Neutrophil (primary cell): ENCODE results near the gene TPSB2.
"Not testable (repeated sequence)": the region's sequence is repeated elsewhere in the genome, so short reads cannot be mapped to it uniquely, and the experiment has no call there.

Source experiments
- H3K27ac ChIP-seq: fragments of 200-600 bp; sonication (generic); 2 replicates; pipeline ENCODE4 v1.5.1; 2016; ENCODE audit warnings: mild to moderate bottlenecking, moderate library complexity
- H3K27me3 ChIP-seq: fragments of 200-600 bp; sonication (generic); 2 replicates; pipeline ENCODE4 v1.6.0; 2016; ENCODE audit warnings: mild to moderate bottlenecking
- H3K36me3 ChIP-seq: fragments of 200-600 bp; sonication (generic); 2 replicates; pipeline ENCODE4 v1.5.1; 2017
- H3K4me1 ChIP-seq, 2 experiments: fragments of 200-600 bp in 1 of 2; sonication (generic) in 1 of 2; 1 replicate in 1 of 2; 2 replicates in 1 of 2; pipeline versions ENCODE4 v1.5.1 to v1.6.1; 2013 to 2016; ENCODE audit warnings: low read depth in 1 of 2, low read length in 1 of 2, mild to moderate bottlenecking in 1 of 2, moderate library complexity in 1 of 2; ENCODE audit not compliant: control insufficient read depth in 1 of 2, insufficient read depth in 1 of 2
- H3K4me3 ChIP-seq, 2 experiments: fragments of 200-600 bp in 1 of 2; sonication (generic) in 1 of 2; 1 replicate in 1 of 2; 2 replicates in 1 of 2; pipeline ENCODE4 v1.5.1; 2013 to 2016; ENCODE audit warnings: low read depth in 1 of 2, low read length in 1 of 2, mild to moderate bottlenecking in 1 of 2, moderate library complexity in 1 of 2
- H3K9me3 ChIP-seq: fragments of 200-600 bp; sonication (generic); 2 replicates; pipeline ENCODE4 v1.5.1; 2016
- TF ChIP-seq, protein P1 (sequence below): fragments of 200-600 bp; sonication (generic); IDR thresholded peaks from 2 replicates; pipeline ENCODE4 v1.5.1; 2016; ENCODE audit warnings: antibody characterized with exemption

The TPSB2 gene

DNA sequence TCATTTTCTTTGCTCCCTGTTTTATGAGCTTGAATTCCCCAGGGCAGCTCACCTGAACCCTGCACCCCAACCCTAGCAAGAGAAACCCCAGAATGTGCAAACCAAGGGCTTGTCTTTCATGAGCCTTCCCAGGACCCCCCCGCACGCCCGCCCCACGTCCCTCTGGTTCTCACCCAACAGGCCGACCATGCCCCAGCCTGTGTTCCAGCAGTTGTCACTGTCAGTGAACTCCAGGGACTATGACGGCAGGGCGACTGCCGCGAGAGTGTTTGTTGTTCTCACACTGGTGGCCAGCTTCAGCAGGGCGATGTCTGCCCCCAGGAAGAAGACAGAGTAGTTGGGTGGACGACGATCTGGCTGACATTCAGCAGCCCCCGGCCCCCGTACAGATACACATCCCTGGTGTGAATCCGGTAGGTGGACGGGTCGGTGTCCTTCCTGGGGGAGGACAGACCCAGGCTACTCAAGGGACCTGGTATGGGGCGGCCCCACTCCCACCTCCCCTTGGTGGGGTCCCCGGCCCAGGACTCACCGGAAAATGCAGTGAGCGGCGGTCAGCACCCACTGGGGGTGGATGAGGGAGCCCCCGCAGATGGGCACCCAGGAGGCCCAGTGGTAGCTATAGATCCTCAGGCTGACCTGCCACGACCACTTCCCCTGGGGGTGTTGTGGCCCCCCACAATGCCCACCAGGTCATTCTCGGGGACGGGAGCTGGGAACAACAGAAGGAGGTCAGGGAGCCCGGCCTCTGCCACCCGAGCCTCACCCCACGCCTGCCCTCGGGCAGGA, 46.0 kb upstream of the TPSB2 start:
- Histone ChIP-seq H3K27me3 (peaks cover 54% of the 10 kb centered on the region), H3K4me1 (no peaks in the 10 kb centered on the region), H3K36me3 (no peaks in the 10 kb centered on the region), H3K27ac (no peak overlapping the region), H3K9me3 (no peaks in the 10 kb centered on the region), H3K4me3 (no peak overlapping the region)
- TF ChIP-seq, protein P1, sequence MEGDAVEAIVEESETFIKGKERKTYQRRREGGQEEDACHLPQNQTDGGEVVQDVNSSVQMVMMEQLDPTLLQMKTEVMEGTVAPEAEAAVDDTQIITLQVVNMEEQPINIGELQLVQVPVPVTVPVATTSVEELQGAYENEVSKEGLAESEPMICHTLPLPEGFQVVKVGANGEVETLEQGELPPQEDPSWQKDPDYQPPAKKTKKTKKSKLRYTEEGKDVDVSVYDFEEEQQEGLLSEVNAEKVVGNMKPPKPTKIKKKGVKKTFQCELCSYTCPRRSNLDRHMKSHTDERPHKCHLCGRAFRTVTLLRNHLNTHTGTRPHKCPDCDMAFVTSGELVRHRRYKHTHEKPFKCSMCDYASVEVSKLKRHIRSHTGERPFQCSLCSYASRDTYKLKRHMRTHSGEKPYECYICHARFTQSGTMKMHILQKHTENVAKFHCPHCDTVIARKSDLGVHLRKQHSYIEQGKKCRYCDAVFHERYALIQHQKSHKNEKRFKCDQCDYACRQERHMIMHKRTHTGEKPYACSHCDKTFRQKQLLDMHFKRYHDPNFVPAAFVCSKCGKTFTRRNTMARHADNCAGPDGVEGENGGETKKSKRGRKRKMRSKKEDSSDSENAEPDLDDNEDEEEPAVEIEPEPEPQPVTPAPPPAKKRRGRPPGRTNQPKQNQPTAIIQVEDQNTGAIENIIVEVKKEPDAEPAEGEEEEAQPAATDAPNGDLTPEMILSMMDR = no peak

DNA sequence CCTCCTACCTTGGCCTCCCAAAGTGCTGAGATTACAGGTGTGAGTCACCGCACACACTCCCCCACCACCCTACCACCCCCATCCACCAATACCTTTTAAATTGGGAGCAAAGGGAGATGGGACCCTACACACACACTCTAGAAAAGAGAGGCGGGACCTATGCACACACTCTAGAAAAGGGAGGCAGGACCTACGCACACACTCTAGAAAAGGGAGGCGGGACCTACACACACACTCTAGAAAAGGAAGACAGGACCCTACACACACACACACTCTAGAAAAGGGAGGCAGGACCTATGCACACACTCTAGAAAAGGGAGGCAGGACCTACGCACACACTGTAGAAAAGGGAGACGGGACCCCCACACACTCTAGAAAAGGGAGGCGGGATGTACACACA, 44.8 kb upstream of the TPSB2 start:
- Histone ChIP-seq H3K9me3 (no peaks in the 10 kb centered on the region), H3K4me3 (no peak overlapping the region), H3K4me1 (no peaks in the 10 kb centered on the region), H3K36me3 (no peaks in the 10 kb centered on the region), H3K27me3 (peaks cover 53% of the 10 kb centered on the region), H3K27ac (no peak overlapping the region)
- TF ChIP-seq, protein P1 = no peak

DNA sequence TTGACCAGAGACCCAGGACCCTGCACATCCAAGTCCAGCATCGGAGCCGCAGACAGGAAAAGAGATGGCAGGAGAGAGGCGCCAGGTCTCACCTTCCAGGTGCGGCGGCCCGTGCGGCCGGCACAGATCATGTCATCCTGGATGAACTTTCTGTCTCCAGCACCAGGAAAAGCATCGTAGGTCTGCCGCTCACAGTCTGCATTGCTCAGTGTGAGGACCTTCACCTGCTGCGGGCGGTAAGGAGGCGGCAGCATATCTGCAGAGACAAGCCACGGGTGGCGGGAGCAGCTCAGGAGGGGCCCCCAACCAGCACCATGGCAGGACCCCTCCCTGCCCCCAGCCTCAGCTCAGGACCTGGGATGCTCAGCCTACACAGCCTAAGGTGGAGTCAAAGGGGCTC, 43.8 kb upstream of the TPSB2 start:
- no peaks in the 10 kb centered on the region for H3K36me3 ChIP-seq
- no peaks in the 10 kb centered on the region for H3K4me1 ChIP-seq
- no peak overlapping the region for H3K4me3 ChIP-seq
- TF ChIP-seq, protein P1 = no peak
- H3K27me3 ChIP-seq = peaks cover 43% of the 10 kb centered on the region
- no peaks in the 10 kb centered on the region for H3K9me3 ChIP-seq
- H3K27ac ChIP-seq = no peak overlapping the region

DNA sequence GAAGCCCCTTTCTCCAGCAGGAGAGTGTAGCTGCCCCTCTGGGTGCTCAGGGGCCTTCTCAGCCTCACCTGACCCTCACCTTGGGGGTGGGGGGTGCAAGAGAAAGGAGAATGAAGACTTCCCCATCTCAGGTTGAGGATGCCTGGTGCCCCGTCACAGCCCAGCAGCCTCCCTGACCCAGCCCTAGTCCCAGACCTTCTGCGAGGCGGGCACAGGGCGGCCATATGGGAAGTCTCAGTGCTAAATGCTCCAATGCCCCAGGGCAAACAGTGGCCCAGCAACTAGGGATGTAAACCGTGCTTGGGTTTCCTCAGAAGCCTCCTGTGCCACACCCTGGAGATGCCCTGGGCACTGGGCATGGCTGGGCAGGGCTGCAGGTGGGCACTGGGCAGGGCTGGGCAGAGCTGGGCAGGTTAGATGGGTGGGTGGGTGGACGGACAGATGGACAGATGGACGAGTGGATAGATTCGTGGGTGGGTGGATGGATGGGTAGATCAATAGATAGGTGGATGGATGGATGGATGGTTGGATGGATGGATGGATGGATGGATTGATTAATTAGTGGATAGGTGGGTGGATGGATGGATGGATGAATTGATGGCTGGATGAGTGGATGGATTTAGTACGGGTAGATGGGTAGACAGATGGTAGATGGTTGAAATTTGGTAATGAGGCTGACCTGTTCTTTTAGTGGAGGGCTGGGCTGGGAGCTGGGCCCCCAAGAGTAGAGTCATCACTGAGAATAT, 42.6 kb upstream of the TPSB2 start:
- peaks cover 32% of the 10 kb centered on the region for H3K27me3 ChIP-seq
- H3K36me3 ChIP-seq = no peaks in the 10 kb centered on the region
- H3K27ac ChIP-seq = no peak overlapping the region
- no peak overlapping the region for H3K4me3 ChIP-seq
- no peaks in the 10 kb centered on the region for H3K9me3 ChIP-seq
- TF ChIP-seq, protein P1 = no peak
- H3K4me1 ChIP-seq = no peaks in the 10 kb centered on the region

DNA sequence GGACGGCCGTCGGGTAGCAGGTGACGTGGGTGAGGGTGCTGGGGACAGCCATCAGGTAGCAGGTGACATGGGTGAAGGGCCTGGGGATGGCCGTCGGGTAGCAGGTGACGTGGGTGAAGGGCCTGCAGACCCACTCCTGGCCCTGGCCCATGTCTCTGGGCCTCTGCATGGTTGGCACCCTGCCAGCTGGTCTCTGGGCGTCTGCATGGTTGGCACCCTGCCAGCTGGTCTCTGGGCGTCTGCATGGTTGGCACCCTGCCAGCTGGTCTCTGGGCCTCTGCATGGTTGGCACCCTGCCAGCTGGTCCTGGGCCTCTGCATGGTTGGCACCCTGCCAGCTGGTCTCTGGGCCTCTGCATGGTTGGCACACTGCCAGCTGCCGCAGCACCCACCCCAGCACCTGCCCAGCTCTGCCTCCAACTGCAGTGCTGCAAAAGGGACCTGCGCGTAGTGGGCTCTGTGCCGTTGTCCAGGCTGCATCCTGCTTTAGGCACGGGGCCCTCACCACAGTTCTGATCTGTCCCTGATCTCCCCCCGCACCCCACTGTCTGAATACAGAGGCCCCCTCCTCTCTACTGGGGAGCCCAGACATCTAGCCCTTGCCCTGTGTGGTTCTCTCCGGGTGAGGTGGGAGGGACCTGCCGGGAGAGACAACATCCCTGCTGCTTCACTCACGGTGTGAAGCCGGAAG, 41.9 kb upstream of the TPSB2 start:
- not testable (repeated sequence) for H3K27ac ChIP-seq, H3K36me3 ChIP-seq, H3K4me1 ChIP-seq, H3K9me3 ChIP-seq, H3K4me3 ChIP-seq
- peaks cover 24% of the 10 kb centered on the region for H3K27me3 ChIP-seq

DNA sequence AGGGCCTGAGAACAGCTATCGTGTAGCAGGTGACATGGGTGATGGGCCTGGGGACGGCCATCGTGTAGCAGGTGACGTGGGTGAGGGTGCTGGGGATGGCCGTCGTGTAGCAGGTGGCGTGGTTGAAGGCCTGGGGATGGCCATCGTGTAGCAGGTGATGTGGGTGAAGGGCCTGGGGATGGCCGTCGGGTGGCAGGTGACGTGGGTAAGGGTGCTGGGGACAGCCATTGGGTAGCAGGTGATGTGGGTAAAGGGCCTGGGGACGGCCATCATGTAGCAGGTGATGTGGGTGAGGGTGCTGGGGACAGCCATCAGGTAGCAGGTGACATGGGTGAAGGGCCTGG, 41.4 kb upstream of the TPSB2 start:
- Histone ChIP-seq H3K36me3 (no peaks in the 10 kb centered on the region), H3K27ac (no peak overlapping the region), H3K9me3 (no peaks in the 10 kb centered on the region), H3K4me3 (no peak overlapping the region), H3K27me3 (peaks cover 19% of the 10 kb centered on the region), H3K4me1 (no peaks in the 10 kb centered on the region)
- TF ChIP-seq, protein P1 = no peak

DNA sequence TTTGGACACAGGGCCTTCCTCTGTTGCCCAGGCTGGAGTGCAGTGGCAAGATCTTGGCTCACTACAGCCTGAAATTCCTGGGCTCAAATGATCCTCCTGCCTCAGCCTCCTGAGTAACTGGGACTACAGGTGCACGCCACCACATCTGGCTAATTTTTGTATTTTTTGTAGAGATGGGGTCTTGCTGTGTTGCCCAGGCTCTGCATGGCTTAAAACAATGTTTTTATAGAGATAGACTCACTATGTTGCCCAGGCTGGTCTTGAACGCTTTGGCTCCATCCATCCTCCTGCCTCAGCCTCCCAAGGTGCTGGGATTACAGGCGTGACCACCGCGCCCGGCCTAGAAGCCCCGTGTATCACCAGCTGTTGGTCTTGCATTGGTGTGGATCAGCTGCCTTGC, 39.4 kb upstream of the TPSB2 start:
- not testable (repeated sequence) for H3K4me1 ChIP-seq
- peaks cover 11% of the 10 kb centered on the region for H3K27me3 ChIP-seq

More for the DNA sequence above, 39.4 kb upstream of the TPSB2 start:
- H3K36me3 ChIP-seq, H3K9me3 ChIP-seq, H3K27ac ChIP-seq, H3K4me3 ChIP-seq: not testable (repeated sequence)
